Measurements from ENCODE around the gene RS1.

Gene RS1

GRCh38 chrX:18672008-18672407, at the start of gene RS1:
Gene RS1 (minus strand): TSS chrX:18672108. CDS start chrX:18672068, 40 bp downstream.
- DNase-seq (ENCODE audit: extremely low read depth in 1 of 2, low read depth in 1 of 2): no peak

GRCh38 chrX:18719852-18720251, 47.9 kb upstream of the RS1 start:
- no peak for DNase-seq (ENCODE audit: extremely low read depth in 1 of 2, low read depth in 1 of 2)

DNA sequence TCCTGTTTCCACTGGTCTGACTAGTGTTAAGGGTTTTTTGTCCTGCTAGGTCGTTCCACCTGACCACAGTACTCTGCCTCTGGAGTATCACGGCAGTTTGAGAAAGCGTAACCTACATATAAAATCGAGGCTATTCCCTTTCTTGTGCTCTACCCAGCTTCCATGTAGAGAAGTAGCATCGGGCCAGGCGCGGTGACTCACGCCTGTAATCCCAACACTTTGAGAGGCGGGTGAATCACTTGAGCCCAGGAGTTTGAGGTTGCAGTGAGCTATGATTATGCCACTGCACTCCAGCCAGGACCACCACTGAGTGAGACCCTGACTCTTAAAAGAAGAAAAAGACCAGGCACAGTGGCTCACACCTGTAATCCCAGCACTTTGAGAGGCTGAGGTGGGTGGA, 43.0 kb upstream of the RS1 start:
- DNase-seq (ENCODE audit: extremely low read depth in 1 of 2, low read depth in 1 of 2): no peak

DNA sequence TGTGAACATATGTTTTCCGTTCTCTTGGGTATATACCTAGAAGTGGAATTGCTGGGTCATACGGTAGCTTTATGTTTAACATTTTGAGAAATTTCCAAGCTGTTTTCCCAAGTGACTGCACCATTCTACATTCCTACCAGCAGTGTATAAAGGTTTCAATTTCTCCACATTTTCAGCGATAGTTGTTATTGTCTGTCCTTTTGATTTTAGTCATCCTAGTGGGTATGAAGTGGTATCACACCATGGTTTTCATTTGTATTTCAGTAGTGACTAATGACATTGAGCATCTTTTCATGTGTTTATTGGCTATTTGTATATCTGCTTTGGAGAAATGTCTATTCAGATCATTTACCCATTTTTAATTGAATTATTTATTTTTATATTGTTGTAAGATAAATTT, 37.9 kb upstream of the RS1 start:
- no peak for DNase-seq (ENCODE audit: extremely low read depth in 1 of 2, low read depth in 1 of 2)

GRCh38 chrX:18707426-18708049, 35.6 kb upstream of the RS1 start, which contains the start of gene PPEF1:
Gene PPEF1 (plus strand): TSS chrX:18707645. CDS start chrX:18707781, 136 bp downstream.
- DNase-seq (ENCODE audit: extremely low read depth in 1 of 2, low read depth in 1 of 2): no peak

- DNase-seq (ENCODE audit: extremely low read depth in 1 of 2, low read depth in 1 of 2): no peak
These were observed 30.7 kb upstream of the RS1 start for GRCh38 chrX:18702362-18703195.

DNA sequence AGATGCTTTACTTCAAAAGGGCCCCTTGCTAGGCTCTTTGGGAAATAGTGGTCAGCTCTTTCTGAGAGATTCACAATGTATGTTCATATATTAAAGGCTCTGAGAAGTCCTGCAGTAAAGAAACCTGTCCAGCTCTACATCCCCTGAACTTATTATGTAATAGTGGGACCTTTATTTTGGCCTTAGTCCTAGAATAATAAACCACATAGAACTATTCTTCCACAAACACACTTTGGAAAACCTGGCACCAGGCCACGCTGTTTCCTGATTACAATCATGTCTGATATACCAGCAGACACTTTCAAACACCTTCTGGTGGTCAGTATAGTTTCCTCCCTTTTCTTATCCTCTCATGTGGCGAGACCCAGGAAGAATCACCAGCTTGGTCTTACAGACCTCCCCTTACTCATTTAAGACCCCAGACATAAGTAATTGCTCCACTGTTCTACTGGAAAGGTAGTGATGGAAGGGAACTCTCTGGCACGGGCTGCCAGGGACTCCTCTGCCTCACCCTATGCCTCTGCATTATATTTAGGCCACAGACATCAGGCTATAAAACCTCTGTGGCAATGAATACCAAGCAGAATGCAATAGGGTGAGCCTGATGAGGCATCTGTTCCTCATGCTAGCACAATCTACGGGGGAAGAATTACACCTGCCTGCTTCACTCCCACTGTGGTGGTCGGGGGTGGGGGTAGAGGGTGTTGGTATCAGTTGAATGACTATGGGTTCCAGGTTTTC, 29.9 kb upstream of the RS1 start:
- DNase-seq (ENCODE audit: extremely low read depth in 1 of 2, low read depth in 1 of 2): no peak

- no peak for DNase-seq (ENCODE audit: extremely low read depth in 1 of 2, low read depth in 1 of 2)
These were observed 27.1 kb upstream of the RS1 start for GRCh38 chrX:18698737-18699650.

DNA sequence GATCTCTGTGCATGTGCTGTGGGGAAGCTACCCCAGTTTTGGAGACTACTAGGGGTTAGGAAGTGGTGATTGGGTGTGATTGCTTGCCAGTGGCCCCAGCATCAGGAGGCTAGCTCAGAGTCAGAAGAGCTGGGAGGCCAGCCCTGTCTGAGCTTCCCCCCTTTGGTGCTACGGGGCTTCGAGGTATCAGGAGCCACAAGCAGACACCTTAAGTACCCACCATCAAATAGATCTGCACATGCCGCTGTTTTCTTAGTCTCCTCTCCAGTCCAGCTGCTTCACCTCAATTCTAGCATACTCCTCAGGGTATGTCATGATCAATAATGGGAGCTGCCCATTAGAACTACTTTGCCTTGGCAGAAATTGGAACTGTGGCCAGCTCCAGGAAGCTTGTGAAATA, 24.7 kb upstream of the RS1 start:
- no peak for DNase-seq (ENCODE audit: extremely low read depth in 1 of 2, low read depth in 1 of 2)

GRCh38 chrX:18692541-18692940, 20.6 kb upstream of the RS1 start:
- no peak for DNase-seq (ENCODE audit: extremely low read depth in 1 of 2, low read depth in 1 of 2)

- no peak for DNase-seq (ENCODE audit: extremely low read depth in 1 of 2, low read depth in 1 of 2)
These were observed 19.5 kb upstream of the RS1 start for GRCh38 chrX:18691431-18691830.

- DNase-seq (ENCODE audit: extremely low read depth in 1 of 2, low read depth in 1 of 2): no peak
These were observed 16.1 kb upstream of the RS1 start for GRCh38 chrX:18687856-18688495.

GRCh38 chrX:18682979-18683387, 11.1 kb upstream of the RS1 start:
- DNase-seq (ENCODE audit: extremely low read depth in 1 of 2, low read depth in 1 of 2): no peak

DNA sequence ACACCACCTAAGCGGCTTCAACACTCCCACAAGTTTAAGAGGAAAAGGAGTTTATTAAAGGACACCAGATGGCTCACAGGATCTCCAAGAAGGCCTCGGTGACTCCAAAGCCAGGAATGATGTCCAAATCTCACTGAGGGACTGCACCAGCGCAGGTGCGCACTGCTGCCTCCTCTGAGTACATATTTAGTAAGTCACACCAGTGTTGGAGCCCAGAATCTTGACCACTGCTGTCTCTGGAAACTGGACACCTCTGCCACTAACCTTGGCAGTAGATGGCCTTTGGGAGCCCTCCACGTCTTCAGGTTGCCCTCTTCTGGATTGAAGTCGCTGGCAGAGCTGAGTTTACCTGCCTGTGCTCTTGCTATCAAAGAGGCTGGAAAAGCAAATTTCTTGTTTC, 10.1 kb upstream of the RS1 start:
- DNase-seq (ENCODE audit: extremely low read depth in 1 of 2, low read depth in 1 of 2): no peak

GRCh38 chrX:18677161-18677869, 5.4 kb upstream of the RS1 start:
- DNase-seq (ENCODE audit: extremely low read depth in 1 of 2, low read depth in 1 of 2): no peak

DNA sequence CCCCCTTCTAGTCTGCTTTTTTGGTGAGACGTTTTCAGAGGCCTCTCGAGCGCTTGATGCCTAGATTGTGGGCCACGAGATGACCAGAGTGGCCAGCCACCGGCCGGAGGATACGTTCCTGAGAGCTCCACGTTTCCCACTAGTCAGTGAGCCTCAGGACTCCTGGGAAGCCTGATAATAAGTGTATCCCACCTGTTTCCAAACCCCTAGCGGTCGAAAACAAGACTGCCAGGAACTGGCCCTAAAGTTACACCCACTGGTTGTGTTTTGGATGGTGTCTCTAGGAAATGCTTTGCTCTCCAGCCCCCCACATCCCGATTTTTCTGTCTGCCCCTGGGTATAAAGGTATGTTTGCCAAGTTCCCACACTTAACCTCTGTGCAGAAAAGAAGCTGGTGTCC, 4.6 kb upstream of the RS1 start:
- DNase-seq (ENCODE audit: extremely low read depth in 1 of 2, low read depth in 1 of 2): no peak

DNA sequence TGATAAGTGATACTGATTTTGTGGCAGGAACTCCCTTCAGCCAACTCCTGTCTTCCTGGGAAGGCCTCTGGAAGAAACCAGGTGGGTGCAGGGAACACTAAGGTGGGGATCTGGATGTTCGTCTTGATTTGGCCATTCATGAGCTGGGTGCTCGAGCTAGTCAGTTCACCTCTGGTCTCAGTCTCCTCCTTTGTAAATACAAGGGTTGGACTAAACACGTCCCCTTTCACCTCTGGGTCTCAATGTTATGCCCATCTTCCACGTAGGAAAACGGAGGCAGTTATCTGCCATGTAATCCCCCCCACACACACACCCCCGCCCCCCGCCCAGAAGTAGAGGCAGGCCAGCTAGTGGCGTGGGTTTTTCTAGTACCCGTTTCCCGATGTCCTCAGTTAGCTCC, 4.1 kb upstream of the RS1 start:
- no peak for DNase-seq (ENCODE audit: extremely low read depth in 1 of 2, low read depth in 1 of 2)

DNA sequence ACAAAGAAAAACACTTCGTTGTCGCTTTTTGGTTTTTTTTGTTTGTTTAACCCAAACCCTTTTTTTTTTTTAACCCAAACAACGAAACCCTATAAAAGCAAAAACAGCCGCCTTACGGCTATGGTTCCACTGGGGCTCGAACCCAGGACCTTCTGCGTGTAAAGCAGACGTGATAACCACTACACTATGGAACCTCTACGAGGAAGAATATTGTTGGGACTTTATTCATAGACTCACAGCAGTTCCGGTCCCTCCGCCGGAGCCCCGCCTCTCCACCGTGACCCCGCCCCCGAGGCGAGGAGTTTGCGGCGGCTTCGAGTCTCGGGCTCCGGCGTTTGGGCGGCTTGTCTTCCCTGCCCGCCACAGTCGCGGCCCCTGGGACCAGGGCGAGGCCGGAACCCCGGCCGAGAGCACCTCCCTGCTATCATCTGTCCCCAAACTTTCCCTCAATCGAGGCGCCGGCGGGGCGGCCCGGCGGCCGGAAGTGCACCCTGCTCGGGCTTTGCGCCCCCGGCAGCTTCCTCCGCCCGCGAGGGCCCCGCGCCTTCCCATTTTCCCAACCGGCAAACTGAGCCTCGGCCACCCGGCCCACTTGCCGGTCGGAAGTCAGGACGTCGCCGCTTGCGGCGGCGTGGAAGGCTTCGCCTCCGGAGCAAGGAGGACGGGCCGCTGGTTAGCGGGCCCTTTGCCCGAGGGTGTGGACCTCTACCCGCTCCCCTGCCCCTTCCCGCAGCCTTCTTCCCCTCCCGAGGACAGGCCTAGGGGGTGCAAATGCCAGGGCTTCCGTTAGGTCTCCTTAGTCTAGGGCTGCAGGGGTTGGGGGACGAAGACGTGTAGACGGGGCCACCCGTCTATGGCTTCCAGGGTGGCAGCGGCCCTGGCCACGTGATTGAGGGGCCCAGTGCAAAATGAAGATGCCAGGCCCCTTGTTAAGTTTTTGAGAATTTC, 3.2 kb upstream of the RS1 start:
- DNase-seq (ENCODE audit: extremely low read depth in 1 of 2, low read depth in 1 of 2): peak; percentile 40 to 56

Data from activated CD8-positive, alpha-beta memory T cell treated with anti-CD3 and anti-CD28 coated beads for 1 hour (primary cell).